ENCODE data around the gene NID1.
"Not testable (repeated sequence)": the region's sequence is repeated elsewhere in the genome, so short reads cannot be mapped to it uniquely, and the experiment has no call there.

The NID1 gene

DNA sequence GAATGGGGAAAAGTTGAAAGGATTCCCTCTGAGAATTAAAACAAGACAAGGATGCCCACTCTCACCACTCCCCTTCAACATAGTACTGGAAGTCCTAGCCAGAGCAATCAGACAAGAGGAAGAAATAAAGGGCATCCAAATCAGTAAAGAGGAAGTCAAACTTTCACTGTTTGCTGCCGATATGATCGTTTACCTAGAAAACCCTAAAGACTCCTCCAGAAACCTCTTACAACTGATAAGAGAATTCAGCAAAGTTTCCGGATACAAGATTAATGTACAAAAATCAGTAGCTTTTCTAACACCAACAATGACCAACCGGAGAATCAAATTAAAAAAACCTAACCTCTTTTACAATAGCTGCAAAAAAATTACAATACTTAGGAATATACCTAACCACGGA is 98.8 kb downstream of the NID1 start:
- not testable (repeated sequence) for DNase-seq; H3K36me3 Mint-ChIP-seq (ENCODE audit: insufficient read depth); H3K9me3 Mint-ChIP-seq; H3K4me1 Mint-ChIP-seq (ENCODE audit: low read depth in 2 of 2); H3K27ac Mint-ChIP-seq; ATAC-seq (replicated peaks); H3K4me3 Mint-ChIP-seq
- H3K27me3 Mint-ChIP-seq: peaks cover 0 to 14% of the 10 kb centered on the region in 2 donors

- ATAC-seq (replicated peaks) (no peak), DNase-seq (no peak)
- Mint-ChIP-seq H3K36me3 (ENCODE audit: insufficient read depth) (no peaks in the 10 kb centered on the region), H3K4me3 (no peak overlapping the region), H3K27ac (no peak overlapping the region), H3K9me3 (no peaks in the 10 kb centered on the region), H3K4me1 (ENCODE audit: low read depth in 2 of 2) (peaks cover 2 to 3% of the 10 kb centered on the region in 2 donors), H3K27me3 (peaks cover 0 to 14% of the 10 kb centered on the region in 2 donors)
Observed at GRCh38 chr1:235960809-235961208, 104.1 kb downstream of the NID1 start.

DNA sequence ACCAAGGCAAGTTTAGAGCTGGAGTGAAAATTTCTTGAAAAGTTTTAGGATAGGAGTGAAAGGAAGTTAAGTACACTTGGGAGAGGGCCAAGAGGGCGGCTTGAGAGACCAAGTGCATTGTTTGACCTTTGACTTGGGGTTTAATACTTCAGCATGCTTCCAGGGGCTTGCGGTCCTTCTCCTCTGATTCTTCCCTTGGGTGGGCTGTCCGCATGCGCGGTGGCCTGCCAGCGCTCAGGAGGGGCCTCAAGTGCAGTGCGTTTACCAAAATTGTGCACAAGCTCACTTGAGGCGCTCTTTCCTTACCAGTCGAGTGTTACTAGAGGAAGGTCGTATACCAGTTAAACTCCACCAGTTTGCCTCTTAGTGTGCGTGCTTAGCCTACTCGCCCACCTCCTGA is 106.9 kb downstream of the NID1 start:
- no peak overlapping the region for H3K27ac Mint-ChIP-seq
- ATAC-seq (replicated peaks): no peak

DNA sequence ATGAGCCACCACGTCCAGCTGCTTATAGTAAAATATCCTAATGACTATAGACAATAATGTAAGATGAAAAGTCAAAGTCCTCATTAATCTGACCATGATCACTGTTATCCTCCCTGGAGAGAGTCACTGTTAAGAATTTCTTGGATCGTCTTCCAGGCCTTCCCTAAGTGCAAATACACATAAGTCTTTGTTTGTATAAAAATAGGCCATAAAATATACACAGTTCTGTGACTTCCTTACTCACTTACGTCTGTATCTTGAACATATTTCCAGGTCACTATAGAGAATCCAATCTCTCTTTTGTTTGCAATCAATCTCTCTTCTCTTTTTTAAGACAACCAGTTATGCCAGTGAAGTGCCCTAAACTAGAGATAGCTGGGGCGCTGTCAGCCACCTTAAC is 109.1 kb downstream of the NID1 start:
- ATAC-seq (replicated peaks) (no peak), DNase-seq (no peak)
- Mint-ChIP-seq H3K9me3 (no peaks in the 10 kb centered on the region), H3K36me3 (ENCODE audit: insufficient read depth) (peaks cover 5% of the 10 kb centered on the region), H3K4me1 (ENCODE audit: low read depth in 2 of 2) (peaks cover 32% of the 10 kb centered on the region in 2 donors), H3K27me3 (no peaks in the 10 kb centered on the region), H3K4me3 (peak overlapping the region in 1 of 2 donors; percentile 61), H3K27ac (peak overlapping the region; percentile 38 to 81)

More for the DNA sequence above, 106.9 kb downstream of the NID1 start:
- no peak overlapping the region for H3K4me3 Mint-ChIP-seq
- H3K9me3 Mint-ChIP-seq: no peaks in the 10 kb centered on the region
- H3K4me1 Mint-ChIP-seq (ENCODE audit: low read depth in 2 of 2): peaks cover 28 to 29% of the 10 kb centered on the region in 2 donors
- DNase-seq: no peak
- peaks cover 0 to 13% of the 10 kb centered on the region in 2 donors for H3K27me3 Mint-ChIP-seq
- peaks cover 5% of the 10 kb centered on the region for H3K36me3 Mint-ChIP-seq (ENCODE audit: insufficient read depth)

- Mint-ChIP-seq H3K4me3 (peak overlapping the region; percentile 69 to 77), H3K27me3 (no peaks in the 10 kb centered on the region), H3K9me3 (no peaks in the 10 kb centered on the region), H3K27ac (peak overlapping the region; percentile 38 to 81), H3K4me1 (ENCODE audit: low read depth in 2 of 2) (peaks cover 32 to 35% of the 10 kb centered on the region in 2 donors), H3K36me3 (ENCODE audit: insufficient read depth) (peaks cover 5% of the 10 kb centered on the region)
- ATAC-seq (replicated peaks) (peak; percentile 97), DNase-seq (peak; percentile 42 to 54 (median 47))
Observed at GRCh38 chr1:235954306-235955283, 110.3 kb downstream of the NID1 start.

- peaks cover 32 to 35% of the 10 kb centered on the region in 2 donors for H3K4me1 Mint-ChIP-seq (ENCODE audit: low read depth in 2 of 2)
- ATAC-seq (replicated peaks): no peak
- peaks cover 5% of the 10 kb centered on the region for H3K36me3 Mint-ChIP-seq (ENCODE audit: insufficient read depth)
- peak overlapping the region; percentile 12 to 80 for H3K27ac Mint-ChIP-seq
- H3K4me3 Mint-ChIP-seq: peak overlapping the region; percentile 69 to 77
- no peaks in the 10 kb centered on the region for H3K9me3 Mint-ChIP-seq
- DNase-seq: no peak
- no peaks in the 10 kb centered on the region for H3K27me3 Mint-ChIP-seq
Observed at GRCh38 chr1:235953801-235954200, 111.1 kb downstream of the NID1 start.

DNA sequence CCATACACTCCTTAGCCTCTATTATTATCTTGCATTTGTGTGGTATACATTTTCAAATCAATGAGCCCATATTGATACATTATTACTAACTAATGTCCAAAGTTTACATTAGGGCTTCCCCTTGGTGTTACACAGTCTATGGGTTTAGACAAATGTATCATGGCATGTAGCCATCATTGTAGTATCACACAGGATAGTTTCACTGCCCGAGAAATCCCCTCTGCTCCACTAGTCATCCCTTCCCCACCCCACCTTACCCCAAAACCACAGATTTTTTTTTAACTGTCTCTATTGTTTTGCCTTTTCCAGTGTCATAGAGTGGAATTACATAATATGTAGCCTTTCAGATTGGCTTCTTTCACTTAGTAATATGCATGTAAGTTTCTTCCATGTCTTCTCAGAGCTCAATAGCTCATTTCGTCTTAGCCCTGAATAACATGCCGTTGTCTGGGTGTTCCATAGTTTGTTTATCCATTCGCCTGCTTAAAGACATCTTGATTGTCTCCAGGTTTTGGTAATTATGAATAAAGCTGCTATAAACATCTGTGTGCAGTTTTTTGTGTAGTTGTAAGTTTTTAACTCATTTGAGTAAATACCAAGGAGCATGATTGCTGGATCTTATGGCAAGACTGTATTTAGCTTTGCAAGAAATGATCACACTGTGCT is 111.8 kb downstream of the NID1 start:
- H3K4me1 Mint-ChIP-seq (ENCODE audit: low read depth in 2 of 2): peaks cover 32 to 35% of the 10 kb centered on the region in 2 donors
- no peak for DNase-seq
- no peak overlapping the region for H3K4me3 Mint-ChIP-seq
- peak overlapping the region; percentile 12 to 59 for H3K27ac Mint-ChIP-seq
- ATAC-seq (replicated peaks): peak; percentile 17
- H3K27me3 Mint-ChIP-seq: no peaks in the 10 kb centered on the region
- peaks cover 5% of the 10 kb centered on the region for H3K36me3 Mint-ChIP-seq (ENCODE audit: insufficient read depth)
- H3K9me3 Mint-ChIP-seq: no peaks in the 10 kb centered on the region

DNA sequence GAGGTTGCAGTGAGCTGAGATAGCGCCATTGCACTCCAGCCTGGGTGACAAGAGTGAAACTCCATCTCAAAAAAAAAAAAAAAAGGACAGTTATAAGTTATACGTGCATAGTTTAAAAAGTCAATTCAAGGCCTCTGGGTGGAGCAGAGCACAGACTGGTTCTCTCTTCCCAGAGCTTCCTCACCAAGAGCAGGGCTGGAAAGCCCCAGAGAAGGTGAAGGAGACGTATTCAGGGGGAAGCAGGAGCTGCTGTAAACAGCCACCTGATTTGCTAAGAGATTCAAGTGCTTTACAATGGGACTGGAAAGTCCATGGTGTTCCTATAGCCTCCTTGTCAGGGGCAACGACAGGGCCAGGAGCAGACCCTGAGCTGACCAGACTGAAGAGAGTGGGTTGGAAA is 113.2 kb downstream of the NID1 start:
- Mint-ChIP-seq H3K27me3 (no peaks in the 10 kb centered on the region), H3K4me3 (no peak overlapping the region), H3K27ac (no peak overlapping the region), H3K4me1 (ENCODE audit: low read depth in 2 of 2) (peaks cover 32 to 36% of the 10 kb centered on the region in 2 donors), H3K36me3 (ENCODE audit: insufficient read depth) (peaks cover 5% of the 10 kb centered on the region), H3K9me3 (no peaks in the 10 kb centered on the region)
- DNase-seq (no peak), ATAC-seq (replicated peaks) (no peak)

DNA sequence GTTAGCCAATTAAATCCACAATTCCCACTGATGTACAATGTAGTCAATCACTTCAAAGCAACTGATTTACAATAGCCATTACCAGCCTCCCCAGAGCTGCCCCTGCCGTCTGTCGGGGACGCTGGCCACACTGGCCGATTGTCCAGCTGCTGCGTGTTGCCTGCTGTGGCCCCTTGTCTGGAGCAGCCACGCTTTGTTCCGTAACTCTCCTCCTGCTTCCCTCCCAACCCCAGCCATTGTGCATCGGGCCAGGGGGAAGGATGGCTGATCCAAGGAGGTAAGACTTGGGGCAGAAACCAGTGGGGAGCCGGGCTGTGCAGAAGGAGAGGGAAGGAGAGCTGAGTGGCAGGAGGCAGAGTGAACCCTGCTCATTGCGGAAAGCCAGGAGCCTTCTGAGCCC is 114.6 kb downstream of the NID1 start:
- H3K27ac Mint-ChIP-seq: no peak overlapping the region
- H3K9me3 Mint-ChIP-seq: no peaks in the 10 kb centered on the region
- ATAC-seq (replicated peaks): no peak
- no peak for DNase-seq
- no peak overlapping the region for H3K4me3 Mint-ChIP-seq
- peaks cover 30 to 37% of the 10 kb centered on the region in 2 donors for H3K4me1 Mint-ChIP-seq (ENCODE audit: low read depth in 2 of 2)
- peaks cover 5% of the 10 kb centered on the region for H3K36me3 Mint-ChIP-seq (ENCODE audit: insufficient read depth)
- no peaks in the 10 kb centered on the region for H3K27me3 Mint-ChIP-seq

DNA sequence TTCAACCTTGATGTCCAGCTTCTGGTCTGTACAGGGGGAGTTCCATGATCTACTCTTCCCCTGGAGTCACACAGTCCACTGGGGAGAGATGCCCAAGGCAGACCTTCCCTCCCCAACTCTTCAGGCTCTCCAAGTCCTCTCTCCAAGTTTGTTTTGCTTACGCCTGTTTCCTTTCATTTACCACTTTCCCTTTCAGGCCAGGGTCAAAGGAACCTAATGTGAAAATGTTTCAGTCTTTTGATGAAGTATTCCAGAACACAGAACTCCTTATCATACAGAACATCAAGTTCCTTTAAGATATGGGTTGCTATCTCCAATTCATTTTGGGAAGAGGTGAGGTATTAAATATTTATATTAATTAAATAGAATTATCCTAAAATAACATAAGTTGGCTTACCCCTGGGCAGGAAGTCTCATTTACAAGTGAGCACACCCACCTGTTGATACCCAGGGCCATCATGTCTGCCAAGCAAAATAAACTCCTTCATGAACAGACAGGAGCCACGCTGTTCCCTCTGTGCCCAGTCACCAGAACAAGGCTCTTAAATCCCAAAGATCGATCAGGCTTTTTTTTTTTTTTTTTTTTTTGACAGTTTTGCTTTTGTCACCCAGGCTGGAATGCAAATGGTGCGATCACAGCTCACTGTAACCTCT is 116.0 kb downstream of the NID1 start:
- ATAC-seq (replicated peaks): no peak
- no peak for DNase-seq
- Mint-ChIP-seq H3K27ac (no peak overlapping the region), H3K4me3 (no peak overlapping the region), H3K4me1 (ENCODE audit: low read depth in 2 of 2) (peaks cover 16 to 23% of the 10 kb centered on the region in 2 donors), H3K36me3 (ENCODE audit: insufficient read depth) (no peaks in the 10 kb centered on the region), H3K9me3 (no peaks in the 10 kb centered on the region), H3K27me3 (no peaks in the 10 kb centered on the region)

GRCh38 chr1:235947989-235948388 is 116.9 kb downstream of the NID1 start:
- Mint-ChIP-seq H3K9me3 (no peaks in the 10 kb centered on the region), H3K27me3 (no peaks in the 10 kb centered on the region), H3K36me3 (ENCODE audit: insufficient read depth) (no peaks in the 10 kb centered on the region), H3K4me3 (no peak overlapping the region), H3K4me1 (ENCODE audit: low read depth in 2 of 2) (peaks cover 7 to 16% of the 10 kb centered on the region in 2 donors), H3K27ac (no peak overlapping the region)
- ATAC-seq (replicated peaks): no peak
- DNase-seq: no peak

- no peaks in the 10 kb centered on the region for H3K9me3 Mint-ChIP-seq
- peaks cover 4 to 13% of the 10 kb centered on the region in 2 donors for H3K4me1 Mint-ChIP-seq (ENCODE audit: low read depth in 2 of 2)
- H3K36me3 Mint-ChIP-seq (ENCODE audit: insufficient read depth): no peaks in the 10 kb centered on the region
- H3K27ac Mint-ChIP-seq: peak overlapping the region; percentile 54 to 56
- DNase-seq (no peak), ATAC-seq (replicated peaks) (peak; percentile 35)
- H3K27me3 Mint-ChIP-seq: no peaks in the 10 kb centered on the region
- H3K4me3 Mint-ChIP-seq: peak overlapping the region in 1 of 2 donors; percentile 7
Observed at GRCh38 chr1:235946571-235946981, 118.3 kb downstream of the NID1 start.
